KOPT-K1 (cell line): ENCODE data around the gene SRC.
"Not testable (repeated sequence)": the region's sequence is repeated elsewhere in the genome, so short reads cannot be mapped to it uniquely, and the experiment has no call there.

Experiments
- H3K27ac ChIP-seq: fragments of 200-600 bp; sonication (generic); 2 replicates; pipeline ENCODE4 v1.5.1; 2016; ENCODE audit warnings: antibody characterized with exemption, mild to moderate bottlenecking, low read depth, low read length; ENCODE audit not compliant: poor library complexity, severe bottlenecking
- H3K36me3 ChIP-seq: fragments of 200-600 bp; sonication (generic); 2 replicates; pipeline ENCODE4 v1.5.1; 2017; ENCODE audit warnings: antibody characterized with exemption, mild to moderate bottlenecking, low read length, moderate library complexity; ENCODE audit not compliant: insufficient read depth
- H3K9me3 ChIP-seq: fragments of 200-600 bp; sonication (generic); 2 replicates; pipeline ENCODE4 v1.5.1; 2017; ENCODE audit warnings: antibody characterized with exemption, low read length, mild to moderate bottlenecking; ENCODE audit not compliant: insufficient read depth, poor library complexity, severe bottlenecking

SRC gene

DNA sequence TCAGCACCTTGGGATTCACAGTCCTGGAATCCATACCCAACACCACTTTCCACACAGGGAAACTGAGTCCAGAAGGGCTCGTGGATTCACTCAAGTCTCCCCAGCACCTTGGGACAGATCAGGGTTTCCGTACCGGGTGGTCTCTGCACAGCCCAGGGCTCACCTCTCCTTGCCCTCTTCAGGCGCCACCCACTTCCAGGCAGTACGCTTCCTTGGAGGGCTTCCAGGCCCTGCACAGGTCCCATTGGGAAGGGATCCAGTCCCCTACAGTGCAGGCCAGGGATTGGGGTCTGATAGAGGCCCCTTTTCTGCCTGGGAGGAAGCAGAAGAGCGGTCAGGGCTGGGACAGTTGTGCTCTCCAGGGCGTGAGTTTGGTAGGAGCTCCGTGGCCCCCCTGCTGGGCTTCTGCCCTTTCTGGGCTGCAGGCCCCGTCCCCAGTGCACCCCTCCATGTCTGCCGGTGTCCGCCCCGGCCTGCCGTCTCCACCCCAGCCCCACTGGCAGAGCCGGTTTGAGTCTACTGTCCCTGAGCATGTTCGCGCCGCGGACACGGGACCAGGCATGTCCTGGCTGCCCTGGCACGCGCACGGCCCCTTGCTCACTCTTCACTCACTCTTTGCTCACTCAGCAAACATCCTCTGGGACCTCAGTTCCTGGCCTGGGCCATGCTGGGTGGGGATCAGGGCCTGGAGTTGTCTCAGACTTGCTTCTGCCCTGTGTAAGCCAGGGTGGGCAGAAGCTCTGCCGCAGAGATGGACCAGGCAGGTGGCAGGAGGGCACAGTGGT, 12.6 kb downstream of the SRC start:
- H3K36me3 ChIP-seq = no peaks in the 10 kb centered on the region
- H3K27ac ChIP-seq = no peak overlapping the region
- no peaks in the 10 kb centered on the region for H3K9me3 ChIP-seq

DNA sequence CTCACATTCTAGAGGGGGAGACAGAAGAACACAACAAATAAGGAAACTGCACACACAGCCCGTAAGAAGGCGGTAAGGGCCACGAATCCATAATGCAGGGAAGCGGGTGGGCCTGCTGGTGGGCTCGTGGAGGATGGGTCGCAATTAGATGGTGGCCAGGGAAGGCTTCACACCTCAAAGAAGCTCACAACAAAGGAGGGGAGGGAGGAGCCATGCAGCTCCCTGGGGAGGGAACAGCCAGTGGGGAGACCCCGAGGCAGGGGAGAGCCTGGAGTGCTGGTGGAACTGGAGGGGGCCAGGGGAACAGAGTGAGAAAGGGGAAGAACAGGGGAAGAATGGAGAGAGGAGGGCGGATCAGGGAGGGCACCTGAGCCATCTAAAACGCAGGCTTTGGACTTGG, 13.4 kb downstream of the SRC start:
- Histone ChIP-seq H3K9me3 (no peaks in the 10 kb centered on the region), H3K36me3 (no peaks in the 10 kb centered on the region), H3K27ac (no peak overlapping the region)

DNA sequence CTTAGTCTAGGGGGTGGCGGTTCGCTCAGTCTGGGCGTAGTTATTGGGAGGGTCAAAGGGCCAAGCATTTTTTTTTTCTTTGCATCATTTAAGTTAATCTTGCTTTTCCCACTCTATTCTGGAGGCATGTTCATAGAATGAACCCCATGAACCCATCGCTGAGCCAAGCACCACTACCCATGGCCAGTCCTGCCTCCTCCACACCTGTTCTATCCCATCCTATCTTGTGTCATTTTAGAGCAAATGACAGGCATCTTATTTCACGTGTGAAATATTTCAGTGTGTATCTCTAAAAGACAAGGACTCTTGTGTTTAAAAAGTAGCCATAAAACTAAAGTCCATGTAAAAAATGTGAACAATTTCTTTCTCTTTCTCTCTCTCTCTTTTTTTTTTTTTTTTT, 13.9 kb downstream of the SRC start:
- Histone ChIP-seq H3K36me3 (no peaks in the 10 kb centered on the region), H3K9me3 (no peaks in the 10 kb centered on the region), H3K27ac (no peak overlapping the region)

DNA sequence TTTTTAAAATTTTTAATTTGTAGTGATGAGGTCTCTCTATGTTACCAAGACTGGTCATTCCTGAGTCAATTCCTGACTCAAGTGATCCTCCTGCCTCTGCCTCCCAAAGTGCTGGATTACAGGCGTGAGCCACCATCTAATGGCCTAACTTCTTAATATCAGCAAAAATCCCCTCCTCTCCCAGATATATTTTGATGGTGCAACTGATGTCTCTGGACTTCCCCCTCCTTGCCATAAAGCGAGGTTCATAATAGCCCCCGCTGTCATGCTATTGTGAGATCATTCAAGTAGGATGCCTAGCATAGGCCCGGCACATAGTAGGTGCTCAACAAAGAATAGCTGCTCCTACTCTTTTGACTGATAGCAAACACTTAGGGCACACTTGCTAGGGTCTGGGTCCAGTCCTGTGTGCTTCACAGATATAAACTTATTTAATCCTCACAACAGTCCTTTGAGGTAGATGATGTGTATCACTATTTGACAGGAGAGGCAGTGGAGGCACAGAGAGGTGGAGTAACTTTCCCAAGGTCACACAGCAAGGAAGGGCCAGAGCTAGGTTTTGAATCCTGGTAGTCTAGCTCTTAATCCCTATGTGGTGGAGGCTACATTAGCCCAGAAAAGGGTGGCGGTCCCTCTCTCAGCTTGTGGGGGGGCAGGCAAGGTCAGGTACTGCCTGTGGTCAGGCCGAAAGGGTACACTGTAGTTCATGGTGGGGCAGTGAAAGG, 14.6 kb downstream of the SRC start:
- no peak overlapping the region for H3K27ac ChIP-seq
- no peaks in the 10 kb centered on the region for H3K9me3 ChIP-seq
- H3K36me3 ChIP-seq = no peaks in the 10 kb centered on the region

DNA sequence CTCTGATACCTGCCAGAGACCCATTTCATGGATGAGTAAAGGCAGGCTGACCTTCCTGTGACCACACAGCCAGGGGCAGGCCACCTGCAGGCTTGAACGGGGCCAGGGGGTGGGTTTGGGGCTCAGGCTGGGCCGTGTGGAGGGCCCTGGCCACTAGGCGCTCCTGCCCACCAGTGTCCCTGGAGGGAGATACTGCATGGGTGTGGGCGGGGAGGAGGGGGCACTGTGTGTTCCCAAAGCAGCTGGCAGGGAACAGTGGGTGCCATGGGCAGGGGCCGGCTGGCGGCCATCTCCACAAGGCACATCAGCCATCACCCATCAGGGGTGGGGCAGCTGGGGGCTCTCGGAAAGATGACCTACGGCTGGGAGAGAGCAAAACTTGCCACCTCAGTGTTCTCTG, 15.4 kb downstream of the SRC start:
- Histone ChIP-seq H3K27ac (no peak overlapping the region), H3K36me3 (no peaks in the 10 kb centered on the region)

DNA sequence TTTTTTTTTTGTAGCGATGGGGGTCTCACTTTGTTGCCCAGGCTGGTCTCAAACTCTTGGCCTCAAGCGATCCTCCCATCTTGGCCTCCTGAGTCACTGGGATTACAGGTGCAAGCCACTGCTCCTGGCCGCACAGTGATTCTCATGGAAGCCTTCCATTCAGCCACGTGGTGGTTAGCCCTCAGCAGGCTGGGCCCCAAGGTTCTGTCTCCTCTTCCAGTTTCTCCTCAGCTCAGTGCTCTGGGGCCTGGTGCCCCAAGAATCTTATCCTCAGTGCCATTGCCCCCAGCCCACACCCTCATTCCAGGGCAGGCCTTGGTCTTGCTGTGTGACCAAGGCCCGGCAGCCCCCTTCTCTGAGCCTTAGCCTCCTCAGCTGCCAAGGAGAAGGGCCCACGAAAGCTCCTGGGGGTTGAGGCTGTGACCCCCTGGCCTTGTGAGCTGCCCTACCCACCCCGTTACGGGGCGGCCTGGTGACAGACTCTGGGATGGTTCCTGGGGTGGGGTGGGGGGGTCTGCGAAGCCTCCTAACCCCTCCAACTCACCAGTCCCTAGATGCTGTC, 16.4 kb downstream of the SRC start:
- Histone ChIP-seq H3K36me3 (no peaks in the 10 kb centered on the region), H3K27ac (no peak overlapping the region)

More for the DNA sequence above, 15.4 kb downstream of the SRC start:
- H3K9me3 ChIP-seq = no peaks in the 10 kb centered on the region

DNA sequence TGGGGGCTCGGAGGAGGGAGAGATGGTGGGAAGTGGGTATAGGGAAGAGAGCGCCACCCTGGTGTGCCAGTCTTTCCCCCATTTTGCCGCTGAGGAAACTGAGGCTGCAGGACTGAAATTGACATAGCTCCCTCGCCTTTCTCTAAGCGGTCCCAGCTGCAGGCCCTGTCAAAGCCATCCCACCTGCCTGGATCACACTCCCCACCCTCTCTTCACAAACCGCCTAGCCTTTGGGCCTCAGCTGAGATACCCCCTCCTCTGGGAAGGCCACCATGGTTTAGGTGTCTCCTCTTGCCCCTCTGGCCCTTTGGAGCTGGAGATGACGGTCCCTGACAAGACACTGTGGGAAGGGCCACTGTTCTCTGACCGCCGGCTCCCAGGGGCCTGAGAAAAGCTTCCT, 16.9 kb downstream of the SRC start:
- Histone ChIP-seq H3K9me3 (no peaks in the 10 kb centered on the region), H3K36me3 (no peaks in the 10 kb centered on the region), H3K27ac (no peak overlapping the region)

More for the DNA sequence above, 16.4 kb downstream of the SRC start:
- no peaks in the 10 kb centered on the region for H3K9me3 ChIP-seq

DNA sequence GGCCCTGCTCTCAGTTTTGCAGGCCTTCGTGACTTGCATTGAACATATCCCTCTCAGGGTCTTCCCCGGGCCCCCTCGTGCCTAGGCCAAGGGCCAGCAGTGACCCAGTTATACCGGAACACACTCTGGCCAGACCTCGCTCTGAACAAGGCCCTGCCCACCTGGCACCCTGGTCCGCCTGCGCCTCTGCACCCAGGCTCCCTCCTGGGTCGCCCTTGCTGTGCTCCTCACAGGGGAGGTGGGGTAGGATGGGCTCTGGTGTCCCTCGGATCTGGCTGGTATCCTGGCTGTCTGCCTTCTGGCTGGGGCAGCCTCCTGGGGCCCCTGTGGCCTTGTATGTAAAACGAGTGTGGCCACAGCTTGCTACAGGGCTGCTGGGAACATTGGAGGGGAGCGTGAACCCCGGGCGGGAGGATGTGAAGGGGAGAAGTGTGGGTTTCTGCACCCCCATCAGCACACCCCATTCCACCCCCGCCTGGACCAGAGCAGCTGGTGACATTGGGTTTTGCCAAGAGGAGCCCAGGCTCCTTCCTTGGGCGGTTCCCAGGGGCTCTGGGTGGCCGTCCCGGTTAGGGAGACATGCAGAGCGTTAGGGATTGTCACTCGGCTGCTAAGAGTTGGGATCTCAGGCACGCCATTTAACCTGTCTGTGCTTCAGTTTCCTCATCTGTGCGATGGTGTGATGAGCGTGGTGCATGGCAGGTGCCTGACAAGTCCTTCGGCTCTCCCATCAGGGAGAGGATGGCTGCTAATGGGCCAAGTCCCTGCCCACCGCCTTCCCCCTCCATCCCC, 17.5 kb downstream of the SRC start:
- Histone ChIP-seq H3K36me3 (no peaks in the 10 kb centered on the region), H3K27ac (no peak overlapping the region), H3K9me3 (no peaks in the 10 kb centered on the region)

DNA sequence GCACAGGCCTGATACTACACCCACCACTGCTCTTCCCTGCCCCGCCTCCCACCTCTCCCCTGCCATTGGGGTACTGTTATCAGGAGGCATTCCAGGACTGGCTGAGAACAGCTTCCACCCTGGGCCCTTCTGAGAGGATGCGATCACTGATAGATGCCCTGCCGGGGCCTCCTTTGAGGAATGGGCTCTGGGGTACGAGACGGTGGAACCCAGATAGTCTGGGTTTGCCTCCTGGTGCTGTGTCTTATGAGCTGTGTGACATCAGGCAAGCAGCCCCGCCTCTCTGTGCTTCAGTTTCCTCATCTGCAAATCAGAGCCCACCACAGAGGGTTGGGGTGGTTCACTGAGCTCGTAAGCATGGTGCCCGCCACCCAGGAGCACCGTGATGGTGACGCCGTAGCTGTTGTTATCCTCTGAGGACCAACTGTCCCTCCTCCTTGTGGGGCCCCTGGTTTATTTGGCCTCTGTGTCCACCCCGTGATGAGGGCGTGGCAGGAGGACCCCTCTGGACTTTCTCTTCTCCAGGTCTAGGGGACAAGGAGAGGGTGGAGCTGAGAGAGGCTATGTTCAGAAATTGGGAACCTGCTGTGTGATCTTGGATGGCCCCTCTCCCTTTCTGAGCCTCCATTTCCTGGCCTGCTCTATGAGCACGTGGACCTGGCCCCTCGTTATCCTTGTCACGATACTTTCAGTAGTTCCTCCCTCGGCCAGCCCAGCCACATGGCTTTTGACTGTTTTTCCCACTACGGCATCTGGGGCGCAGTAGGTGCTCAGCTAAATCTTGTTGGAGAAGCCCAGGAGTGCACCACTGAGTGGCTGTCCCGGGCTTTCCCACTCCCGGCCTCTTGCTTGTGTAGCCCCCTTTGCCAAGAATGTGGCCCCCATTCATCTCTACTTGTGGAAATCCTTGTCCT, 18.3 kb downstream of the SRC start:
- no peaks in the 10 kb centered on the region for H3K9me3 ChIP-seq
- no peak overlapping the region for H3K27ac ChIP-seq
- H3K36me3 ChIP-seq = no peaks in the 10 kb centered on the region

DNA sequence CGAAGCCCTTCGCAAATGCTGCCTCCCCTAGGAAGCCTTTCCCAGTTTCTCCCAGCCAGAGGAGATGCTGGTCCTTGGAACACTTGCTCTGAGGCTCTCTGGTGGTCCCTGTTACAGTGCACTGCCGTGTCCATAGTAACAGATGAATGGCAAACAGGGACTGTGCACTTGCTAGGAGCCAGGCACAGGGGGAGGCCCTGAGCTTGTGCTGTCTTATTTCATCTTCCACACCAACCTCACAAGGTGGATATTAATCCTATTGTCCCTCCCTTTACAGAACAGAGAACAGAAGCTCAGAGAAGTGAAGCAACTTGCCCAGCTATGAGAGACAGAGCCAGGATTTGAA, 19.0 kb downstream of the SRC start:
- Histone ChIP-seq H3K27ac (no peak overlapping the region), H3K36me3 (no peaks in the 10 kb centered on the region)

DNA sequence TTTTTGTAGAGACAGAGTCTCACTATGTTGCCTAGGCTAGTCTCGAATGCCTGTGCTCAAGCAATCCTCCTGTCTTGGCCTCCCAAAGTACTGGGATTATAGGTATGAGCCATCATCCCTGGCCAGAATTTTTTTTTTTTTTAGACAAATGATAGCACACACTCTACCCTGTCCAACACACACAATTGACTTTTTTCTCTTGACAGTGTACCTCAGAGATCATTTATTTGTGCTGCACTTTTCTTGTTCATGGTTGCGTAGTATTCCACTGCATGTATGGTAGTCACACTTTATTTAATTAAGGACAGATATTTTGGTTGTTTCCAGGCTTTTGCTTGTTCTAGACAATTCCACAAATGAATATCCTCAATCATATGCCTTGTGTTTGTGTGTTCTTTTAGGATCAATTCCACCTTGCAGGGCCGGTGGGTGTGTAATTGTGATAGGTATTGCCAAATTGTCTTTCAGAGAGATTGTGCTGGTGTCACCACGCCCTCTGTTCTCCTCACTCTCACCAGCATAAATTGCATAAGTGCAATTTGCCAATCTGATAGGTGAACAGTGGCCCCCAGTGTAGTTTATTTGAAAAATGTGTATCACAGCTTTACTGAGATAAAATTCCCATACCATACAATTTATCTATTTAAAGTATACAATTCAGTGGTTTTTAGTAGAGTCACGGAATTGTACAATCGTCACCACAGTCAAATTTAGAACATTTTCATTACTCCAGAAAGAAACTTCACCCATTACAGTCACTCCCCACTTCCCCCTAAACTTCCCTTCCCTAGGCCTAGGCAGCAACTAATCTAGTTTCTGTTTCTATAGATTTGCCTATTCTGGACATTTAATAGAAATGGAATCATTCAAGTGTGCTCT, 20.1 kb downstream of the SRC start:
- no peaks in the 10 kb centered on the region for H3K9me3 ChIP-seq
- H3K36me3 ChIP-seq = no peaks in the 10 kb centered on the region
- no peak overlapping the region for H3K27ac ChIP-seq

More for the DNA sequence above, 19.0 kb downstream of the SRC start:
- H3K9me3 ChIP-seq = no peaks in the 10 kb centered on the region

DNA sequence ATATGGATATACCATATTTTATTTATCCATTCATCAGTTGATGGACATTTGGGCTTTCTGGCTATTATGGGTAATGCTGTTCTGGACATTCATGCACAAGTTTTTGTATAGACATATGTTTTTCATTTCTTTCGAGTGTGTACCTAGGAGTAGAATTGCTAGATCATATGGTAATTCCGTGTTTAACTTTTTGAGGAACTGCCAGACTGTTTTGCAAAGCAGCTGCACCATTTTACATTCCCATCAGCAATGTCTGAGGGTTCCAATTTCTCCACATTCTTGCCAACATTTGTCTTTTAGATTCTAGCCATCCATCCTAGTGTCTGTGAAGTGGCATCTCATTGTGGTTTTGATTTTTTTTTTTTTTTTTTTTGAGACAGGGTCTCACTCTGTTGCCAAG, 20.8 kb downstream of the SRC start:
- Histone ChIP-seq H3K9me3 (no peaks in the 10 kb centered on the region), H3K36me3 (no peaks in the 10 kb centered on the region), H3K27ac (no peak overlapping the region)

DNA sequence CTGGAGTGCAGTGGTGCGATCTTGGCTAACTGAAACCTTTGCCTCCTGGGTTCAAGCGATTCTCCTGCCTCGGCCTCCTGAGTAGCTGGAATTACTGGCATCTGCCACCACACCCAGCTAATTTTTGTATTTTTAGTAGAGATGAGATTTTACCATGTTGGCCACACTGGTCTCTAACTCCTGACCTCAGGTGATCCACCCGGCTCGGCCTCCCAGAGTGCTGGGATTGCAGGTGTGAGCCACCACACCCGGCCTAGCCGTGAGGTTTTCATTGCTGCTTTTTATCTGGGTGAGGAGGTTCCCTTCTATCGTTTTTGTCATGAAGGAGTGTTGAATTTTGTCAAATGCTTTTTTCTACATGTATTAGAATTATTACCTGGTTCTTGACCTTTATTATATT, 23.9 kb downstream of the SRC start:
- H3K36me3 ChIP-seq = no peaks in the 10 kb centered on the region
- H3K9me3 ChIP-seq = no peaks in the 10 kb centered on the region
- no peak overlapping the region for H3K27ac ChIP-seq

DNA sequence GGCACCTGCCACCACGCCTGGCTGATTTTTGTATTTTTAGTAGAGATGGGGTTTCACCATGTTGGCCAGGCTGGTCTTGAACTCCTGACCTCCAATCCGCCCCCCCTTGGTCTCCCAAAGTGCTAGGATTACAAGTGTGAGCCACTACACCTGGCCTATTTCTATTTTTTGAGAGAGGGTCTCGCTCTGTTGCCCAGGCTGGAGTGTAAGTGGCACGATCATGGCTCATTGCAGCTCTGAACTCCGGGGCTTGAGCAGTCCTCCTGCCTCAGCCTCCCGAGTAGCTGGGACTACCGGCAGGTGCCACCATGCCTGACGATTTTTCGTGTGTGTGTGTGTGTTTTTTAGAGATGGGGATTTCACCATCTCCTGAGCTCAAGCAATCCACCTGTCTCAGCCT, 25.9 kb downstream of the SRC start:
- H3K36me3 ChIP-seq, H3K9me3 ChIP-seq, H3K27ac ChIP-seq: not testable (repeated sequence)
